ENCODE data around the gene IGSF21. TPM values are rescaled to one million over a fixed set of nuclear protein-coding genes. Genes with fewer than 3 reads are reported as not detected.

IGSF21 gene
- total RNA-seq, 1 donor from 2014 or later = not detected

DNA sequence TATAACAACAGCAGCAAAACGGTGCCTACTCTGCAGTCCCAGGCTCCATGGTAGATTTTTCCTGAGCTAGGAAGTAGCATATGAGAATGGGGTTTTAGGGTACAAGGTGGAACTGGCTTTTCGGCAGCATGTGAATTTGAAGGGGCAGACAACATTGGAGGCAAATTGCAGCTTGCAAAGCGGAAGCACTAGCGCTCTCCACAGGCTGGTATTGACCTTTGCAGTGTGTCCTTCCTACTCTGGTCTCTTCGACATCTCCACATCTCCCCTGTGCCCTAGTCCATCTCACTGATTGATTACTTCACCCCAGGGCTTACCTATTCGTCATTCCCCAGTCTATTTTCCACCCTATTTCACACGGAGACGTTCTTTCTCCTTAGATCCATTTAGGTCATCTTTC is 13.0 kb downstream of the IGSF21 start:
- ATAC-seq = no peak

DNA sequence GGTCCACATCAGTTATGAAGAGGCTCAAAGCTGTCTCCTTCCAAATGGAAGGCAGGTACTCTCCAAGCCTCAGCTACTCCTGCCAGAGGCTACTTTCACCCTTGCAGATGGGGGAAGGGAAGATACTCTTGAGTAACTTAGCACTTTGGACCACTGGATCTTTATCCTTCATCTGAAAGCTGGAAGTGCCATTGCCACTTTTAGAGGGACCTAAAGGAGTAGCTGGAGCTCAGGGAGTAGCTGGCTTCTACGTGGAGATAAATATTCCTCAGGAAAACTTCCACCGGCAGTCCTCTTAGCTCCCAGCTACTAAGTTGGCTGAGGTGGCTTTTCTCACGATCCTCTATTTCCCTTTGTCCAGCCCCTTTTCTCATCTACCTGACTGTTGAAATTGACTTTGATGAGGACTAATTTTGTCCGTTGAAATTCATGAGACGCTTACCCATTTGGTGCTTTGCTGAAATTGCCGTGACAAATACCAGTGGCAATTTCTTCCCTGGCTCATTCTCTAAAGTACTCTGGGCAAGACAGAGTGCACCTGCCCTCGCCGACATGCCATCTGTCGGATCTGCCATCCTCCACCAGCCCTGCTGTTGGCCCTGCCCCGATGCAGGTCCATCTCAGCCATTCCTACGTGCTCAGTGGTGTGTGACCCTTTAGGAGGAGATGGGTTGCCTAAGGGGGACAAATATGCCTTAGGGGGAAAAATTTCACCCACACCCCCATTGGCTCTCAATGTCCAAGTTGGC is 13.6 kb downstream of the IGSF21 start:
- ATAC-seq = no peak

DNA sequence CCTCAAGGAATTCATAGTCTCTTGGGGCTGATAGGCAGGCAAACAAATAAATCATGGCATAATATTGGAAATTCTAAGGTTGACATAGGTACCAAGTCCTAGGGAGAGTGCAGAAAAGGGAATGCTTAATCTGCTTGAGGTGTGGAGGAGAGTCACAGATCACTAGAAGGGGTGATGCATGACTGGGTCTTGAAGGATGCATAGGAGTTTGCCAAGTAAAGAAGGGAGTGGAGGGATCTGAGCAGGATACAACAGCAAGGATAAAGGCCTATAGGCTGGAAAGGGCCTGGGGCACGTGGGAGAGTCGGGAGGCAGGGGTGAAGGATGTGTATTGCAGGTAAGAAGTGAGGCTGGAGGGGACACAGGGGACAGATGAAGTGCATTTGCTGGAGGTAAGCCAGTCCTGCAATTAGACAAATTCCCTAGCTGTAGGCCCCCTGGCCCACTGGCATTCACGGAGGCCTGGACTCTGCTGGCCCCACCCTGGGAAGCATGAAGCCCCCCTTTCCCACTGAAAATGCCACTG is 15.9 kb downstream of the IGSF21 start:
- ATAC-seq = no peak

DNA sequence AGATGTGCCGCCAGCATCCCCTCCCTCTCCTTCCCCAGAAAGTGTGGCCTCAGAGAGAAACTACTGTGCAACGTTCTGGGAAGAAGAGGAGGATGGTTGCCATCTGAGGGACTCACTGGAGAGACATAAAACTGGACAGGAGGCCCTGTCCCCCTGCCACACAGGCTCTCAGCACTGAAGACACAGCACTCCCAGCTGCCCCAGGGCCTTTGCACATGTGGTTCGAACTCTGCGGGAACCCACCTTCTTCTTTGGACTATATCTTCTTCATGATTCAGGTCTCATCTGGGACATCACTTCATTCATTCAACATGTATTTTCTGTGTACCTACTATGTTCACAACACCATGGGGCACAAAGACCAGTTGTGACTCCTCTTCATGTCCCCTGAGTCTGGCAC is 17.4 kb downstream of the IGSF21 start:
- ATAC-seq = no peak

DNA sequence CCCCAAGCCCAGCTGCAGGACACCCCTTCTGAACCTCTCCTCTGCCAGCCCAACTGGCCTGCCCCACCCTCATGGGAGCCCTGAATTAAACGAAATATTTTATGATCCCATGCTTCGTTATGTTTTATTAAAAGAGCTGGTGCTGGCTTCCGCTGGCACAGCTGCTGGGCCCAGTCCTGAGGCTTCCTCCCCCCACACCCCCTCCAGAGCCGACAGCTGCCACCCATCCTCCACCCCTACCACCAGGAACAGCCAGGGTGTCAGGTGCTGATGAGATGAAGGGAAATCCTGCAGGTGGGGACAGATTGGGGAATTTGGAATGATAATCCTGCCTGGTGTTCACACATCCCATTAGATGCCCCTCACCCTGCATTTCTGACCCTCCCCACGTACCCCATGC is 19.0 kb downstream of the IGSF21 start:
- no peak for ATAC-seq

- no peak for ATAC-seq
Observed at GRCh38 chr1:18128298-18128697, 20.7 kb downstream of the IGSF21 start.

- no peak for ATAC-seq
Observed at GRCh38 chr1:18130356-18130755, 22.8 kb downstream of the IGSF21 start.

GRCh38 chr1:18132022-18132710 is 24.6 kb downstream of the IGSF21 start:
- ATAC-seq = no peak

DNA sequence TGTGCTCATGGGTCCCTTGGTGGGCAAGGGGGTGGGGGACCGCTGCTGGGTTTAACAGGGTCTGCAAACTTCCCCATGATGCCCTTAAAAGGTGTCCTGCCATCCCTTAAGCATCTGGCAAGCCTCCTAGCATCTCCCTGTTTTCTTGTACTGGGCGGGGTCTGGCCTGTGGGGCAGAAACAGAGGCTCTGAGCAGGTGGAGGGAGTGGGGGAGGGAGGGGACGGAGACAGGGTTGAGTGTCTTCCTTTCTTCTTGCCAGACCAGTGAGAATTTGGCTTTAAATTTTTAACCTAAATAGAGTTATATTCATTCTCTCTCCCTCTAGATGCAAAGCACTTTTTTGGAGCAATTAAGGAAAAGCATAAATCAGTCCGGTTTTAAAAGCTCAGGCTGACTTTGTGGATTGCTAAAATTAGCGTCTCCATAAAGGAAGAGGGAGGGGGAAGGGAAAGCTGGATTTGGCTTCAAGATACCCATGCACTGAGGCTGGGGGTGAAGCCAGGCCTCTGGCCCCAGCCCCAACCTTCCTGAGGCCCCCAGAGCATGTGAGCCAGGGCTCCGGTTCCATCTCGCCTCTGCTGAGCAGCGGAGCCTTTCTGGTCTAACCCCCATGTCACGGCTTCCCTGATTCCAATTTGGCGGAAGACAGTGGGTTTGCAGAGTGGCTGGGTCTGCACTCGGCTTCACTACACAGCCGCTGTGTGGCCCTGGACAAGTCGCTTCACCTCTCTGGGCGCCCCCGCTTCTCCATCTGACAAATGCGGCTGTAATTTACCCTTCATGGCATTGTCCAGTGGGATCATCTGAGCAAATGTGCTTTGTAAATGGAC is 25.3 kb downstream of the IGSF21 start:
- ATAC-seq = no peak

DNA sequence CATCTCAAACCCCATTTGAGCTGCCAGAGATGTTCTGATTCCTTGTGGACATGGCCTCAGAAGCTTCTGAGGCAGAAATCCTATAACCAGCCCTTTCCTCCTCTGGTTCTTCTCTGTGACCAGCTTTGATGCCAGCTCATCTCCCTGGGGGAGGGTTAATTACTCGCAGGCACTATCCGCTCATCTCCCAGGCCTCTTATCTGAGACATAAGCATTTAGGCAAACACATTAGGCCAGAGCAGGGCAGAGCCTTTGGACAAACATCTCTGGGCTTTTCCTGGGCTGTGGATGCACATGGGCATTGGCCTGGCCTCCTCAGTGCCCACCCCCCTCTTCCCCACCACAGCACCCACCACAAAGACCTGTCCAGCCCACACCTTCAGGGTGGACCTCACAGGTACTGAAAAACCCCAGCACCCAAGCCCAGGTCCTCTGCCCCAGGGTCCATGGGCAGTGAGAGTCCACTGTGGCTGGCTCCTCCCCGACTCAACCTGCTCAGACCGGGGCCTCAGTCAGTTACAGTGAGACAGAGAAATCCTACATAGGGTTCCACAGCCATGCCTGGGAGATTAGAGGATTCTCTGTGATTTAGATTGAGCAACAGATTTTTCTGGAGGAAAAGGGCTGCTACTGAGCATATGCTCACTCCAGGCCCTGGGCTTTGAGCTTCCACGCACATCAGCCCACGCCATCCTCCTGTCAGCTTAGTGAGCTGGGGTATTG is 26.9 kb downstream of the IGSF21 start:
- no peak for ATAC-seq

DNA sequence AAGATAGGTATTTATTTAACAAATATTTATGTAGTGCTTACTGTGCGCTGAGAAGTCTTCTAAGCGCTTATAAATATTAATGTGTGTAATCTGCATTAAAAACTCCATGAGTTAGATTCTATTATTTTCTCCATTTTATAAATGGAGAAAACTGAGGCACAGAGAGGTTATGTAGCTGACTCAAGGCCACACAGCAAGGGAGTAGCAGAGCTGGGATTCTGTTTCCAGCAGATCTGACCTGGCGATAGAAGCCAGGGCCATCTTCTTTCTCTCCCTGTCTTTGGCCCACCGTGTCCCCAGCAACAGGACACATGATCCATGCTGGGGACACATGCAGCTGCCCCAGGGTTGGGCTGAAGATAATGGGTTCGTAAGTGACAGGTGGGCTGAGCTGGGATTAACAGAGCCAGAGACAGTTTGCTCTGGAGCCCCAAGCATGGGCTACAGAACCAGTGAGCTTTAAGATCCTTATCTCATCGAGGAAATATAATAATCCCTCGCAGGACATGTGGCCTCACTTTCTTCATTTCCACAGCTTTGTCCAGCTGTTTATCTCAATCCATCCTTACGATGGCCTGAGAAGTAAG is 30.3 kb downstream of the IGSF21 start:
- ATAC-seq = no peak

DNA sequence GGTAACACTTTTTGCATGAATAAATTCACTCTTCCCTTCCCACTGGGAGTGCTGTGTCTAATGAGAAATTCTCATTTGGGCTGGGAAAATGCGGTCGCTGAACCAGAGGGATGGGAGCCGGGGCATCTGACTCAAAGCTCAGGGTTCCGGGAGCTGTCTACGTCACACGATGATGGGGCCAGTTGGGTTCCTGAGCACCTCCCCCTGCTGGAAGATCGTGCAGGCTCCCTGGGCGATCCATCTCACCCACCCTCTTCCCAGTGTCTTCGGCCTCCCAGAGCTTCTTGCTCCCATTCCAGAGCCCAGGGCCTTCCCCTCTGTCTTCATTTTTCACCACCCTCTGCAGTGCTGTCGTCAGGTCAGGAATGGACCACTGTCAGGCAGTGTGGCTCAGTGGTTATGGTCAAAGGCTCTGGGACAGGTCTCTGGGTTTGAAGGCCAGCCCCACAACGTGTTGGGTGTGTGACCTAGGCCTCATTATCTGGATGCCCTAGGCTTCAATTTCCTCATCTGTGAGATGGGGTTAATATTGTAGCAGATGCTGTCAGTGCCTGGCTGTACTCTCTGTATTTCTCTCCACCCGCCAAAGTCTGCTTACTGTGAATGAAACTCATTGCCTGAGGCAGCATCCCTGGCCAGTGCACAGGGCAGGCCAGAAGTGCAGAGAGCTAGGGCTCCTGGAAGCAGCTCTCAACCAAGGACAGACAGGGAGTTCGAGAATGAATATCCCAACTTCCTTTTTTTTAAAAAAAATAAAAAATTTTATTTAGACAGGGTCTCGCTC is 31.8 kb downstream of the IGSF21 start:
- ATAC-seq = no peak

GRCh38 chr1:18140411-18140810 is 32.8 kb downstream of the IGSF21 start:
- ATAC-seq = no peak

GRCh38 chr1:18141661-18142060 is 34.1 kb downstream of the IGSF21 start:
- ATAC-seq = no peak

- ATAC-seq = no peak
Observed at GRCh38 chr1:18142471-18142870, 34.9 kb downstream of the IGSF21 start.

- no peak for ATAC-seq
Observed at GRCh38 chr1:18142969-18143368, 35.4 kb downstream of the IGSF21 start.

- ATAC-seq = no peak
Observed at GRCh38 chr1:18144062-18144461, 36.5 kb downstream of the IGSF21 start.

GRCh38 chr1:18144916-18145647 is 37.5 kb downstream of the IGSF21 start:
- ATAC-seq = no peak

DNA sequence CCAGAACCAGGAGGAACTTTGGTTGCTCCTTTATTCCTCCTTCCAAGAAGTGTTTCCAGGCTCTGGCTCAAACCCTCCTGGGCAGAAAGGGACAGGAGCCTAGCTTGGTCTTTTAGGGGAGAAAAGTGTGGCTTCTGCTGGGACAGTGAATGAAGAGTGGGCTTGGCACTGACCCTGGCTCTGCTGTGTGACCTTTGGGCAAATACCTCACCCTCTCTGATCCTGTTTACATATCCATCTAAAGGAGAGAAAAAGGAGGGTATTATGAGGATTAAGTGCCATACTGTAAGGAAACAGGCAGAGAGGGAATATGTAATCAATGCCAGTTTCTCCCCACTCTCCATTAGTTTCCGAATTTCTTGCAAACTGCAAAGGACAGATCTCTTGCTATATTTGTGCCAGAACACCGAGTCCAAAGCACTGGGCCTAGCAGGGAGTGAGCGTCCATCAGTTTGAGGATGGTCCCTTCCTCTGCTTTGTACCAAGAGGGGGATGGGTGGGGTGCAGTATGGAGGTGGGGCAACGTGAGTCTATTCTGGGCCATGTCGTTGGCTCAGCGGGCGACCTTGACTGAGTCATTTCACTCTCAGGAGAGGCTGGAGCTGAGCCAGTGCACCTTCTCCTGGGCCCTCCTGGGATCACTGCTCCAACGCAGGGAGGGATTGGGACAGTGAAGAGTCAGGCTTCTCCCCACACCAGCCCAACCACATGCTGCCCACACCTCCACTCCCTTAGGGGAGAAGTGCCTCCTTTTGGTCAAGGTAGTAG is 38.4 kb downstream of the IGSF21 start:
- ATAC-seq = no peak

GRCh38 chr1:18146886-18147285 is 39.3 kb downstream of the IGSF21 start:
- no peak for ATAC-seq

Measured in esophagus mucosa (tissue), 1 donor.